Vagina (tissue), 2 donors: Measurements from ENCODE around the gene FPGS.

Source experiments
- POLR2A ChIP-seq, 2 donors: fragments of 450-650 bp; IDR thresholded peaks; one replicate each; pipeline ENCODE4 v1.6.1; 2017; ENCODE audit warnings: antibody characterized with exemption in 2 of 2, mild to moderate bottlenecking in 2 of 2, moderate library complexity in 2 of 2
- POLR2AphosphoS5 ChIP-seq, 2 donors: sonication (generic); formaldehyde crosslinking; IDR thresholded peaks; one replicate each; pipeline ENCODE4 v1.9.0; 2017; ENCODE audit warnings: antibody characterized with exemption in 2 of 2, mild to moderate bottlenecking in 2 of 2, low read depth in 1 of 2; ENCODE audit not compliant: insufficient read depth in 1 of 2
- TF ChIP-seq, protein P1 (sequence below), 3 experiments: fragments of 450-650 bp in 2 of 3; fragments of 200-600 bp in 1 of 3; sonication (generic) in 1 of 3; IDR thresholded peaks; one replicate each; pipeline ENCODE4 v1.5.1; 2017 to 2019; ENCODE audit warnings: antibody characterized with exemption in 3 of 3, mild to moderate bottlenecking in 2 of 3, moderate library complexity in 2 of 3

- TF ChIP-seq, protein P1, sequence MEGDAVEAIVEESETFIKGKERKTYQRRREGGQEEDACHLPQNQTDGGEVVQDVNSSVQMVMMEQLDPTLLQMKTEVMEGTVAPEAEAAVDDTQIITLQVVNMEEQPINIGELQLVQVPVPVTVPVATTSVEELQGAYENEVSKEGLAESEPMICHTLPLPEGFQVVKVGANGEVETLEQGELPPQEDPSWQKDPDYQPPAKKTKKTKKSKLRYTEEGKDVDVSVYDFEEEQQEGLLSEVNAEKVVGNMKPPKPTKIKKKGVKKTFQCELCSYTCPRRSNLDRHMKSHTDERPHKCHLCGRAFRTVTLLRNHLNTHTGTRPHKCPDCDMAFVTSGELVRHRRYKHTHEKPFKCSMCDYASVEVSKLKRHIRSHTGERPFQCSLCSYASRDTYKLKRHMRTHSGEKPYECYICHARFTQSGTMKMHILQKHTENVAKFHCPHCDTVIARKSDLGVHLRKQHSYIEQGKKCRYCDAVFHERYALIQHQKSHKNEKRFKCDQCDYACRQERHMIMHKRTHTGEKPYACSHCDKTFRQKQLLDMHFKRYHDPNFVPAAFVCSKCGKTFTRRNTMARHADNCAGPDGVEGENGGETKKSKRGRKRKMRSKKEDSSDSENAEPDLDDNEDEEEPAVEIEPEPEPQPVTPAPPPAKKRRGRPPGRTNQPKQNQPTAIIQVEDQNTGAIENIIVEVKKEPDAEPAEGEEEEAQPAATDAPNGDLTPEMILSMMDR (IDR thresholded peaks at IDR 0.05), result no peak
- no peak for TF ChIP-seq POLR2A (IDR thresholded peaks at IDR 0.05)
- no peak for TF ChIP-seq POLR2AphosphoS5 (IDR thresholded peaks at IDR 0.05; ENCODE audit: insufficient read depth in 1 of 2, low read depth in 1 of 2)
Measured at GRCh38 chr9:127847833-127848755, 45.4 kb downstream of the FPGS start.
